HG03378 (cell line): Measurements from ENCODE around the gene ITPR1.

ENCODE experiments used
- ATAC-seq: cut with Tn5 transposase; IDR thresholded peaks from one replicate; pipeline ENCODE4 v1.9.1; 2021; ENCODE audit warnings: mild to moderate bottlenecking, moderate library complexity; ENCODE audit not compliant: unreplicated experiment

Gene ITPR1

GRCh38 chr3:4864503-4864902 lies 371.4 kb downstream of the ITPR1 start:
- no peak for ATAC-seq

GRCh38 chr3:4865714-4866113 lies 372.6 kb downstream of the ITPR1 start:
- no peak for ATAC-seq

GRCh38 chr3:4866866-4867265 lies 373.7 kb downstream of the ITPR1 start:
- ATAC-seq: no peak

- no peak for ATAC-seq
These were observed 384.1 kb downstream of the ITPR1 start for GRCh38 chr3:4877173-4877787.

- no peak for ATAC-seq
These were observed 387.7 kb downstream of the ITPR1 start for GRCh38 chr3:4880850-4881249.

- ATAC-seq: no peak
These were observed 389.4 kb downstream of the ITPR1 start for GRCh38 chr3:4882548-4882947.

GRCh38 chr3:4883011-4883410 lies 389.9 kb downstream of the ITPR1 start:
- no peak for ATAC-seq

GRCh38 chr3:4884888-4885287 lies 391.7 kb downstream of the ITPR1 start:
- ATAC-seq: no peak

GRCh38 chr3:4885316-4885715 lies 392.2 kb downstream of the ITPR1 start:
- ATAC-seq: no peak

- ATAC-seq: no peak
These were observed 393.3 kb downstream of the ITPR1 start for GRCh38 chr3:4886448-4886847.

GRCh38 chr3:4887177-4887576 lies 394.0 kb downstream of the ITPR1 start:
- ATAC-seq: no peak

- ATAC-seq: peak; percentile 92
These were observed 396.0 kb downstream of the ITPR1 start for GRCh38 chr3:4888913-4889846.

GRCh38 chr3:4889896-4890295 lies 396.7 kb downstream of the ITPR1 start:
- ATAC-seq: no peak

GRCh38 chr3:4894891-4895530 lies 401.9 kb downstream of the ITPR1 start:
- ATAC-seq: no peak

- ATAC-seq: no peak
These were observed 402.7 kb downstream of the ITPR1 start for GRCh38 chr3:4895838-4896237.
